HG03442 (cell line): ENCODE measurements around the gene HDDC3.

ENCODE experiments used
- ATAC-seq: cut with Tn5 transposase; IDR thresholded peaks from one replicate; pipeline ENCODE4 v1.9.1; 2021; ENCODE audit warnings: mild to moderate bottlenecking, moderate library complexity; ENCODE audit not compliant: unreplicated experiment

The HDDC3 gene

GRCh38 chr15:90954712-90955623 is 22.6 kb upstream of the HDDC3 start, which contains the start of gene RCCD1:
Gene RCCD1 (plus strand): TSS chr15:90954884. CDS start chr15:90956735, 1,851 bp downstream.
- ATAC-seq: peak; percentile 94

- ATAC-seq: no peak
Observed at GRCh38 chr15:90953947-90954711, 21.8 kb upstream of the HDDC3 start.

GRCh38 chr15:90952901-90953677 is 20.7 kb upstream of the HDDC3 start:
- no peak for ATAC-seq

GRCh38 chr15:90950676-90951075 is 18.3 kb upstream of the HDDC3 start:
- no peak for ATAC-seq

GRCh38 chr15:90949979-90950675 is 17.8 kb upstream of the HDDC3 start:
- ATAC-seq: no peak

GRCh38 chr15:90948506-90948905 is 16.2 kb upstream of the HDDC3 start:
- ATAC-seq: no peak

- no peak for ATAC-seq
Observed at GRCh38 chr15:90947577-90948357, 15.4 kb upstream of the HDDC3 start.

GRCh38 chr15:90946941-90947576 is 14.7 kb upstream of the HDDC3 start:
- no peak for ATAC-seq

GRCh38 chr15:90946538-90946937 is 14.2 kb upstream of the HDDC3 start:
- no peak for ATAC-seq

GRCh38 chr15:90945091-90945490 is 12.7 kb upstream of the HDDC3 start:
- ATAC-seq: no peak

GRCh38 chr15:90942354-90943120 is 10.2 kb upstream of the HDDC3 start:
- no peak for ATAC-seq

GRCh38 chr15:90941038-90941437 is 8.7 kb upstream of the HDDC3 start:
- no peak for ATAC-seq

- ATAC-seq: no peak
Observed at GRCh38 chr15:90939756-90940155, 7.4 kb upstream of the HDDC3 start.

- ATAC-seq: no peak
Observed at GRCh38 chr15:90938261-90938660, 5.9 kb upstream of the HDDC3 start.

GRCh38 chr15:90936823-90937222 is 4.5 kb upstream of the HDDC3 start:
- ATAC-seq: no peak

GRCh38 chr15:90934949-90935751 is 2.8 kb upstream of the HDDC3 start, which contains the start of gene UNC45A:
Gene UNC45A (plus strand): TSS chr15:90935285. CDS start chr15:90935325, 40 bp downstream.
- ATAC-seq: peak; percentile 65

GRCh38 chr15:90934256-90934948 is 2.1 kb upstream of the HDDC3 start:
- peak; percentile 27 for ATAC-seq
